GM19397 (cell line): ENCODE data around the gene RBM45.

Experiments used
- ATAC-seq: cut with Tn5 transposase; IDR thresholded peaks from one replicate; pipeline ENCODE4 v1.9.1; 2021; ENCODE audit warnings: mild to moderate bottlenecking, moderate library complexity; ENCODE audit not compliant: unreplicated experiment

RBM45 gene

GRCh38 chr2:178155524-178155923, 43.3 kb downstream of the RBM45 start:
- ATAC-seq = no peak

GRCh38 chr2:178157574-178157973, 45.3 kb downstream of the RBM45 start:
- ATAC-seq = no peak

DNA sequence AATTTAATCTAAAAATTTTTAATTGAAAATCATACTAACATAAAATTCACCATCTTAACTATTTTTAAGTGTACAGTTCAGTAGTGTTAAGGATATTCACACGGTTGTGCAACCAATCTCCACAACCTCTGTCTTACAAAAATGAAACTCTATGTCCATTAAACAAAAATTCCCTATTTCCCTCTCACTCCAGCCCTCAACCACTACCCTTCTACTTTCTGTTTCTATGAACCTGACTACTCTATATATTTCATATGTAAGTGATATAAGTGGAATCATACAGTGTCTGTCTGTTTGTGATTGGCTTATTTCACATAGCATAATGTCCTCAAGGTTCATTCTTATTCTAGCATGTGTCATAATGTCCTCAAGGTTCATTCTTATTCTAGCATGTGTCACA, 47.7 kb downstream of the RBM45 start:
- no peak for ATAC-seq

- no peak for ATAC-seq
Measured at GRCh38 chr2:178160601-178161000, 48.4 kb downstream of the RBM45 start.

GRCh38 chr2:178163395-178163794, 51.2 kb downstream of the RBM45 start:
- no peak for ATAC-seq

DNA sequence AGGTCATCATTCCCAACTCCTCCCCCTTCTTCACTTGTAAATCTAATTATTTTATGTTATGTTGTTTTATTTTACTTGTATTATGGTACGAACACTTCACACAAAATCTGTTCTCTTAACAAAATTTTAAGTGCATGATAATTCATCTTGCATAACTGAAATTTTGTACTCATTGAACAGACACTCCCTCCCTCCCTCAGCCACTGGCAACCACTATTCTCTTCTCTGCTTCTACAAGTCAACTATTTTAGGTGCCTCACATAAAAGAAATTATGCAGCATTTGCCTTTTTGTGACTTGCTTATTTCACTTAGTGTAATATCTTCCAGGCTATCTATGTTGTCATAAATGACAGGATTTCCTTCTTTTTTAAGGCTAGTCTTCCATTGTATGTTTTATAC, 51.7 kb downstream of the RBM45 start:
- no peak for ATAC-seq

- ATAC-seq = no peak
Measured at GRCh38 chr2:178173657-178174056, 61.4 kb downstream of the RBM45 start.

- no peak for ATAC-seq
Measured at GRCh38 chr2:178177066-178177679, 64.9 kb downstream of the RBM45 start.
